Kidney epithelial cell (primary cell): Measurements from ENCODE around the gene SLC7A14. TPM values are rescaled to one million over a fixed set of nuclear protein-coding genes. Genes with fewer than 3 reads are reported as not detected.

ENCODE experiments used
- DNase-seq: peaks from one replicate; pipeline ENCODE4 v3.0.0-alpha.2; 2010; ENCODE audit warnings: low read depth
- H3K27me3 ChIP-seq: 2 replicates; pipeline ENCODE4 v1.6.0; 2011; ENCODE audit warnings: low read length; ENCODE audit not compliant: control insufficient read depth, insufficient read depth
- H3K36me3 ChIP-seq: 2 replicates; pipeline ENCODE4 v1.5.1; 2011; ENCODE audit warnings: low read length; ENCODE audit not compliant: control insufficient read depth, insufficient read depth
- H3K4me3 ChIP-seq: 2 replicates; pipeline ENCODE4 v1.5.1; 2011; ENCODE audit warnings: low read depth, mild to moderate bottlenecking, control low read depth, low read length
- total RNA-seq: library from RNA; depleted of rRNA; stranded (reverse); fragments of >200 nt; gene quantifications from 2 replicates; pipeline ENCODE4 v1.2.3, GENCODE V29; 2015
- TF ChIP-seq, protein P1 (sequence below): IDR thresholded peaks from 2 replicates; pipeline ENCODE4 v1.5.1; 2011; ENCODE audit warnings: mild to moderate bottlenecking, moderate library complexity, low read length, control low read depth, inconsistent platforms; ENCODE audit not compliant: insufficient read depth, poor library complexity, severe bottlenecking

The SLC7A14 gene
- total RNA-seq, 1 donor from 2014 or later = not detected

- TF ChIP-seq, protein P1, sequence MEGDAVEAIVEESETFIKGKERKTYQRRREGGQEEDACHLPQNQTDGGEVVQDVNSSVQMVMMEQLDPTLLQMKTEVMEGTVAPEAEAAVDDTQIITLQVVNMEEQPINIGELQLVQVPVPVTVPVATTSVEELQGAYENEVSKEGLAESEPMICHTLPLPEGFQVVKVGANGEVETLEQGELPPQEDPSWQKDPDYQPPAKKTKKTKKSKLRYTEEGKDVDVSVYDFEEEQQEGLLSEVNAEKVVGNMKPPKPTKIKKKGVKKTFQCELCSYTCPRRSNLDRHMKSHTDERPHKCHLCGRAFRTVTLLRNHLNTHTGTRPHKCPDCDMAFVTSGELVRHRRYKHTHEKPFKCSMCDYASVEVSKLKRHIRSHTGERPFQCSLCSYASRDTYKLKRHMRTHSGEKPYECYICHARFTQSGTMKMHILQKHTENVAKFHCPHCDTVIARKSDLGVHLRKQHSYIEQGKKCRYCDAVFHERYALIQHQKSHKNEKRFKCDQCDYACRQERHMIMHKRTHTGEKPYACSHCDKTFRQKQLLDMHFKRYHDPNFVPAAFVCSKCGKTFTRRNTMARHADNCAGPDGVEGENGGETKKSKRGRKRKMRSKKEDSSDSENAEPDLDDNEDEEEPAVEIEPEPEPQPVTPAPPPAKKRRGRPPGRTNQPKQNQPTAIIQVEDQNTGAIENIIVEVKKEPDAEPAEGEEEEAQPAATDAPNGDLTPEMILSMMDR = no peak
- Histone ChIP-seq H3K4me3 (no peak overlapping the region), H3K27me3 (no peaks in the 10 kb centered on the region), H3K36me3 (no peaks in the 10 kb centered on the region)
- DNase-seq = no peak
Measured at GRCh38 chr3:170477395-170477794, 108.5 kb downstream of the SLC7A14 start.

DNA sequence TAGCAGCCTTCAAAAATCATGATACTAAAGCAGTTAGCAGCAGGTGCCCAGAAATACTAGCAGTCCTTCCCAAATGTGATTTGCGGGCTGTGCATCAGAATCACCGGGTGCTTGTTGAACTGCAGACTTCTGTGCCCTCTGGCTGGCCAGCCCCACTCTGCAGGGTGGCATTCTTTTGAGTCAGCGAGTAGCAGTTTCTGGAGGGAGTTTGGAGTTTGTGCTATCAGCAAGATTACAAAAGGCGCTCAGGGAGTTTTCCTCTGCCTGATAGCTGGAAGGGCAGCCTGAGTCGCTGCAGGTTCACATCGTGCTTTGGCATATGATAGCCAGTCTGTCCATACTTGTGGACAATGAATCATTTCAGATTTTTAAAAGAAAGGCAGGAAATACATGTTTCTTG is 109.6 kb downstream of the SLC7A14 start:
- TF ChIP-seq, protein P1 = no peak
- H3K36me3 ChIP-seq = no peaks in the 10 kb centered on the region
- no peaks in the 10 kb centered on the region for H3K27me3 ChIP-seq
- DNase-seq = no peak
- no peak overlapping the region for H3K4me3 ChIP-seq

GRCh38 chr3:170475092-170475685 is 110.7 kb downstream of the SLC7A14 start:
- TF ChIP-seq, protein P1 = no peak
- no peak for DNase-seq
- H3K27me3 ChIP-seq = no peaks in the 10 kb centered on the region
- H3K36me3 ChIP-seq = no peaks in the 10 kb centered on the region
- H3K4me3 ChIP-seq = no peak overlapping the region

GRCh38 chr3:170473358-170473757 is 112.5 kb downstream of the SLC7A14 start:
- TF ChIP-seq, protein P1 = no peak
- no peaks in the 10 kb centered on the region for H3K36me3 ChIP-seq

DNA sequence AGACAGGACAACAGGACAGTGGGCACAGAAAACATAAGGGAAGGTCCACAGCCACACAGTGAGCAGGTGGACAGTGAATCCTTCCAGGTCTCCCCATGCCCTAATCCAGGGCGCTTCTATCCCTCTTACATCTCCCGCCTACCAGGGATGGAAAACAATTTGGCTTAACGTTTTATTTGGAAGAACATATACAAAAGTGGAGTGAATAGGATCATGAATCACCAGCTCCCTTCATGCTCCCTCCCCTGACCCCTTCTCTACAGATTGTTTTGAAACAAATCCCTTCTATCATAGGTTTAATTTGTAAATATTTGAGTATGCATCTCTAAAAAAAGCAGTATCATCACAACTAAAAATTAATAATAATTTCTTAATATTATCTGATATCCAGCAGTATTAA is 114.7 kb downstream of the SLC7A14 start:
- H3K27me3 ChIP-seq = no peaks in the 10 kb centered on the region
- no peak for DNase-seq
- no peaks in the 10 kb centered on the region for H3K36me3 ChIP-seq
- H3K4me3 ChIP-seq = no peak overlapping the region
- TF ChIP-seq, protein P1 = no peak

More at GRCh38 chr3:170473358-170473757, 112.5 kb downstream of the SLC7A14 start:
- no peaks in the 10 kb centered on the region for H3K27me3 ChIP-seq
- no peak overlapping the region for H3K4me3 ChIP-seq
- no peak for DNase-seq
